ENCODE results near the gene CTSO.

The CTSO gene

GRCh38 chr4:155974996-155975395, 21.3 kb upstream of the CTSO start:
- Histone ChIP-seq H3K36me3 (ENCODE audit: control insufficient read depth in 1 of 2, insufficient read depth in 2 of 2, low read depth in 1 of 2, low read length in 2 of 2) (no peaks in the 10 kb centered on the region), H3K4me1 (ENCODE audit: control insufficient read depth, insufficient read depth, low read depth, low read length) (peaks cover 3% of the 10 kb centered on the region), H3K4ac (ENCODE audit: low read depth in 1 of 2, low read length in 2 of 2) (no peak overlapping the region), H2AFZ (ENCODE audit: low read depth, low read length) (no peak overlapping the region), H3K79me1 (replicated peaks; ENCODE audit: low read length, poor library complexity, severe bottlenecking) (no peaks in the 10 kb centered on the region), H2AK5ac (ENCODE audit: low read length, severe bottlenecking) (no peak overlapping the region), H2BK15ac (ENCODE audit: low read depth, poor library complexity, severe bottlenecking) (no peak overlapping the region), H3K9me3 (ENCODE audit: control insufficient read depth, low read length) (peaks cover 16% of the 10 kb centered on the region), H2BK120ac (ENCODE audit: low read depth, low read length) (no peak overlapping the region), H3K4me3 (ENCODE audit: insufficient read depth in 1 of 2, low read depth in 1 of 2, low read length in 2 of 2) (no peak overlapping the region), H4K91ac (ENCODE audit: low read length) (no peak overlapping the region), H3K4me2 (ENCODE audit: low read length, poor library complexity, severe bottlenecking) (no peak overlapping the region), H3K14ac (ENCODE audit: low read length in 2 of 2) (no peak overlapping the region), H3K27ac (ENCODE audit: low read length, poor library complexity, severe bottlenecking) (peak overlapping the region; percentile 23), H3K27me3 (ENCODE audit: control insufficient read depth in 1 of 2, insufficient read depth in 1 of 2, low read length in 2 of 2) (no peaks in the 10 kb centered on the region), H3K9ac (ENCODE audit: low read length) (no peak overlapping the region), H3K18ac (ENCODE audit: low read depth in 1 of 2, low read length in 2 of 2) (no peak overlapping the region), H2BK12ac (ENCODE audit: low read length in 2 of 2) (peak overlapping the region in 1 of 2 experiments; percentile 42), H3K23ac (ENCODE audit: low read length in 2 of 2) (no peak overlapping the region), H4K8ac (ENCODE audit: low read length) (peak overlapping the region; percentile 7), H2BK5ac (ENCODE audit: low read depth, low read length, poor library complexity, severe bottlenecking) (no peak overlapping the region)
- no peak for DNase-seq
- WGBS, result 58% methylated on average over 3 of the region's 3 CpGs

DNA sequence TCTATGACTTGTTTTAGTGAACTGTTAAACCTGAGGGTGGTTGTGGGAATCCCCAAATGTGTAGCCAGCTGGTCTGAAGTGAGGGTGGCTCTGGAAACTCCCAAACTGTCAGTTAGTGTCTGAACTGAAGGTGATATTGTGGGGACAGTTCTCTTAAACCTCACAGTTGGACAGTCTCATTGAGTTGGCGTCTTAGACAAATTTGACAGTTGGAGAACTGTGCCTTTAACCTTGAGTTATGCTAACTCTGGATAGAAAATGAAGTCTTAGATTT, 20.7 kb upstream of the CTSO start:
- Histone ChIP-seq H3K4ac (ENCODE audit: low read depth in 1 of 2, low read length in 2 of 2) (no peak overlapping the region), H4K91ac (ENCODE audit: low read length) (no peak overlapping the region), H3K14ac (ENCODE audit: low read length in 2 of 2) (no peak overlapping the region), H3K27me3 (ENCODE audit: control insufficient read depth in 1 of 2, insufficient read depth in 1 of 2, low read length in 2 of 2) (no peaks in the 10 kb centered on the region), H2BK120ac (ENCODE audit: low read depth, low read length) (no peak overlapping the region), H3K4me2 (ENCODE audit: low read length, poor library complexity, severe bottlenecking) (no peak overlapping the region), H2AK5ac (ENCODE audit: low read length, severe bottlenecking) (no peak overlapping the region), H3K36me3 (ENCODE audit: control insufficient read depth in 1 of 2, insufficient read depth in 2 of 2, low read depth in 1 of 2, low read length in 2 of 2) (no peaks in the 10 kb centered on the region), H3K9me3 (ENCODE audit: control insufficient read depth, low read length) (peaks cover 12% of the 10 kb centered on the region), H3K23ac (ENCODE audit: low read length in 2 of 2) (no peak overlapping the region), H2BK12ac (ENCODE audit: low read length in 2 of 2) (no peak overlapping the region), H3K18ac (ENCODE audit: low read depth in 1 of 2, low read length in 2 of 2) (no peak overlapping the region), H3K79me1 (replicated peaks; ENCODE audit: low read length, poor library complexity, severe bottlenecking) (no peaks in the 10 kb centered on the region), H2BK15ac (ENCODE audit: low read depth, poor library complexity, severe bottlenecking) (no peak overlapping the region), H2BK5ac (ENCODE audit: low read depth, low read length, poor library complexity, severe bottlenecking) (no peak overlapping the region), H3K4me1 (ENCODE audit: control insufficient read depth, insufficient read depth, low read depth, low read length) (peaks cover 3% of the 10 kb centered on the region), H2AFZ (ENCODE audit: low read depth, low read length) (no peak overlapping the region), H3K4me3 (ENCODE audit: insufficient read depth in 1 of 2, low read depth in 1 of 2, low read length in 2 of 2) (no peak overlapping the region), H3K27ac (ENCODE audit: low read length, poor library complexity, severe bottlenecking) (no peak overlapping the region), H3K9ac (ENCODE audit: low read length) (no peak overlapping the region), H4K8ac (ENCODE audit: low read length) (no peak overlapping the region)
- 100% methylated on average over 1 of the region's 1 CpG for WGBS
- DNase-seq, result no peak

GRCh38 chr4:155973639-155974475, 20.2 kb upstream of the CTSO start:
- Histone ChIP-seq H2BK120ac (ENCODE audit: low read depth, low read length) (no peak overlapping the region), H4K91ac (ENCODE audit: low read length) (no peak overlapping the region), H2BK12ac (ENCODE audit: low read length in 2 of 2) (no peak overlapping the region), H2BK15ac (ENCODE audit: low read depth, poor library complexity, severe bottlenecking) (no peak overlapping the region), H3K14ac (ENCODE audit: low read length in 2 of 2) (no peak overlapping the region), H3K4ac (ENCODE audit: low read depth in 1 of 2, low read length in 2 of 2) (peak overlapping the region in 1 of 2 experiments; percentile 51), H3K4me1 (ENCODE audit: control insufficient read depth, insufficient read depth, low read depth, low read length) (peaks cover 3% of the 10 kb centered on the region), H3K27ac (ENCODE audit: low read length, poor library complexity, severe bottlenecking) (no peak overlapping the region), H3K18ac (ENCODE audit: low read depth in 1 of 2, low read length in 2 of 2) (no peak overlapping the region), H3K9me3 (ENCODE audit: control insufficient read depth, low read length) (peaks cover 7% of the 10 kb centered on the region), H3K4me2 (ENCODE audit: low read length, poor library complexity, severe bottlenecking) (no peak overlapping the region), H3K79me1 (replicated peaks; ENCODE audit: low read length, poor library complexity, severe bottlenecking) (no peaks in the 10 kb centered on the region), H3K9ac (ENCODE audit: low read length) (no peak overlapping the region), H2AK5ac (ENCODE audit: low read length, severe bottlenecking) (no peak overlapping the region), H2BK5ac (ENCODE audit: low read depth, low read length, poor library complexity, severe bottlenecking) (no peak overlapping the region), H3K23ac (ENCODE audit: low read length in 2 of 2) (no peak overlapping the region), H4K8ac (ENCODE audit: low read length) (no peak overlapping the region), H3K36me3 (ENCODE audit: control insufficient read depth in 1 of 2, insufficient read depth in 2 of 2, low read depth in 1 of 2, low read length in 2 of 2) (no peaks in the 10 kb centered on the region), H3K4me3 (ENCODE audit: insufficient read depth in 1 of 2, low read depth in 1 of 2, low read length in 2 of 2) (no peak overlapping the region), H3K27me3 (ENCODE audit: control insufficient read depth in 1 of 2, insufficient read depth in 1 of 2, low read length in 2 of 2) (no peaks in the 10 kb centered on the region), H2AFZ (ENCODE audit: low read depth, low read length) (peak overlapping the region; percentile 14)
- peak; percentile 25 for DNase-seq
- WGBS, result 86% methylated on average over 1 of the region's 8 CpGs

GRCh38 chr4:155972098-155972497, 18.4 kb upstream of the CTSO start:
- Histone ChIP-seq H3K14ac (ENCODE audit: low read length in 2 of 2) (no peak overlapping the region), H3K4me3 (ENCODE audit: insufficient read depth in 1 of 2, low read depth in 1 of 2, low read length in 2 of 2) (no peak overlapping the region), H3K27ac (ENCODE audit: low read length, poor library complexity, severe bottlenecking) (no peak overlapping the region), H4K8ac (ENCODE audit: low read length) (no peak overlapping the region), H2BK120ac (ENCODE audit: low read depth, low read length) (no peak overlapping the region), H3K4me1 (ENCODE audit: control insufficient read depth, insufficient read depth, low read depth, low read length) (peaks cover 3% of the 10 kb centered on the region), H2BK12ac (ENCODE audit: low read length in 2 of 2) (no peak overlapping the region), H4K91ac (ENCODE audit: low read length) (no peak overlapping the region), H2BK15ac (ENCODE audit: low read depth, poor library complexity, severe bottlenecking) (no peak overlapping the region), H2BK5ac (ENCODE audit: low read depth, low read length, poor library complexity, severe bottlenecking) (no peak overlapping the region), H3K36me3 (ENCODE audit: control insufficient read depth in 1 of 2, insufficient read depth in 2 of 2, low read depth in 1 of 2, low read length in 2 of 2) (no peaks in the 10 kb centered on the region), H3K4ac (ENCODE audit: low read depth in 1 of 2, low read length in 2 of 2) (no peak overlapping the region), H2AK5ac (ENCODE audit: low read length, severe bottlenecking) (no peak overlapping the region), H3K18ac (ENCODE audit: low read depth in 1 of 2, low read length in 2 of 2) (no peak overlapping the region), H2AFZ (ENCODE audit: low read depth, low read length) (no peak overlapping the region), H3K4me2 (ENCODE audit: low read length, poor library complexity, severe bottlenecking) (no peak overlapping the region), H3K79me1 (replicated peaks; ENCODE audit: low read length, poor library complexity, severe bottlenecking) (no peaks in the 10 kb centered on the region), H3K9me3 (ENCODE audit: control insufficient read depth, low read length) (no peaks in the 10 kb centered on the region), H3K23ac (ENCODE audit: low read length in 2 of 2) (no peak overlapping the region), H3K27me3 (ENCODE audit: control insufficient read depth in 1 of 2, insufficient read depth in 1 of 2, low read length in 2 of 2) (no peaks in the 10 kb centered on the region), H3K9ac (ENCODE audit: low read length) (no peak overlapping the region)
- 80% methylated on average over 4 of the region's 4 CpGs for WGBS
- peak; percentile 36 for DNase-seq

Measured in mesenchymal stem cell (in vitro differentiated cells and primary cell).